Esophagus muscularis mucosa (tissue), 4 donors: ENCODE data around the gene FGF5. TPM values are rescaled to one million over a fixed set of nuclear protein-coding genes. Genes with fewer than 3 reads are reported as not detected.

Experiments used
- DNase-seq: peaks from one replicate; pipeline ENCODE4 v3.0.0-alpha.2; 2017; ENCODE audit errors: extremely low spot score
- H3K27ac ChIP-seq, 4 donors: fragments of 200-600 bp; sonication (generic); replicated peaks in 1 of 4; 1 replicate in 3 of 4; 2 replicates in 1 of 4; pipeline ENCODE4 v1.5.1; 2016 to 2019; ENCODE audit warnings: mild to moderate bottlenecking in 1 of 4
- H3K27me3 ChIP-seq, 4 donors: fragments of 200-600 bp; sonication (generic); one replicate each; pipeline versions ENCODE4 v1.5.1 to v1.6.0; 2016 to 2019
- H3K36me3 ChIP-seq, 4 donors: fragments of 200-600 bp; sonication (generic); one replicate each; pipeline ENCODE4 v1.5.1; 2016 to 2019
- H3K4me1 ChIP-seq, 4 donors: fragments of 200-600 bp; sonication (generic); one replicate each; pipeline ENCODE4 v1.5.1; 2016 to 2019
- H3K4me3 ChIP-seq, 4 donors: fragments of 200-600 bp; sonication (generic); 1 replicate in 2 of 4; 2 replicates in 2 of 4; pipeline ENCODE4 v1.5.1; 2016 to 2019; ENCODE audit warnings: mild to moderate bottlenecking in 4 of 4, moderate library complexity in 1 of 4
- H3K9me3 ChIP-seq, 4 donors: fragments of 200-600 bp; sonication (generic); 1 replicate in 3 of 4; 2 replicates in 1 of 4; pipeline ENCODE4 v1.5.1; 2016 to 2019
- CTCF ChIP-seq, 3 experiments: fragments of 200-600 bp in 2 of 3; fragments of 450-650 bp in 1 of 3; sonication (generic) in 2 of 3; IDR thresholded peaks; one replicate each; pipeline ENCODE4 v1.5.1; 2017 to 2019; ENCODE audit warnings: antibody characterized with exemption in 3 of 3, mild to moderate bottlenecking in 2 of 3, moderate library complexity in 1 of 3
- EP300 ChIP-seq: sonication (generic); formaldehyde crosslinking; IDR thresholded peaks from one replicate; pipeline ENCODE4 v1.6.1; 2017; ENCODE audit warnings: antibody characterized with exemption
- POLR2A ChIP-seq: fragments of 450-650 bp; IDR thresholded peaks from one replicate; pipeline ENCODE4 v1.6.1; 2017; ENCODE audit warnings: antibody characterized with exemption, moderate library complexity, mild to moderate bottlenecking, low read depth
- POLR2AphosphoS5 ChIP-seq, 2 donors: sonication (generic); formaldehyde crosslinking; IDR thresholded peaks; one replicate each; pipeline ENCODE4 v1.6.1; 2017; ENCODE audit warnings: antibody characterized with exemption in 2 of 2
- WGBS: methylation state at CpG from one replicate; pipeline ENCODE4 v1.1.5; 2018; 5-methylcytosine and 5-hydroxymethylcytosine counted together
- intact Hi-C: fragments of 100-400 bp; cut with DNase I; formaldehyde crosslinking; loops from one replicate; pipeline ENCODE4 v1.15.1; 2023
- total RNA-seq, 4 donors: library from RNA; depleted of rRNA; stranded (reverse); fragments of >200 nt; gene quantifications; one replicate each; pipeline versions ENCODE4 v1.1.0 to v1.2.1, GENCODE V29; 2016

The FGF5 gene
- total RNA-seq, 4 donors from 2014 or later = 1.2 to 4.2 (median 2.0) TPM

- no peak overlapping the region for H3K27ac ChIP-seq
- intact Hi-C loops = no loop called here
- H3K4me3 ChIP-seq = no peak overlapping the region
- H3K36me3 ChIP-seq = no peaks in the 10 kb centered on the region
- TF ChIP-seq POLR2A = no peak
- TF ChIP-seq CTCF (IDR thresholded peaks at IDR 0.05) = no peak
- no peak for TF ChIP-seq POLR2AphosphoS5 (IDR thresholded peaks at IDR 0.05)
- TF ChIP-seq EP300 = no peak
- DNase-seq = no peak
- H3K4me1 ChIP-seq = no peaks in the 10 kb centered on the region
- no peaks in the 10 kb centered on the region for H3K9me3 ChIP-seq
- WGBS = 41% methylated on average over 2 of the region's 2 CpGs
- H3K27me3 ChIP-seq = no peaks in the 10 kb centered on the region
These were observed 40.4 kb upstream of the FGF5 start for GRCh38 chr4:80226094-80226493.

DNA sequence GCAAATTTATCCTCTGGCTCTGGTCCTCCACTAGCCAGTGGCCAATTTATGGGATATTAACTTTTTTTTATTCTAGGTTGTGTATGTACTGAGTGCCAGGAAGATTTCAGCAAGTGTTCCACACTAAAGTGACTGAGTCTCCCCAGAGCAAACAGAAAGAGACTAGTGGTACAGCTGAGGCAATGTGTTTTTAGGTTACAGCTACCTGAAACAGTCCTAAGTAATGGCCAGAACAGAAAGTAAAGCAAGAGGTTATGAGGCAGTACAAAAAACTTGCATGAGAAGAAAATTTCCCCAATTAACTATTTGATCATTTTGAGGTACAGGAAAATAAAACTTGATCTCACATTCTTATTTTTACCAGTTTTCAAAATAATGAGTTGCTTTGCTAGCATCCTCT, 38.0 kb upstream of the FGF5 start:
- H3K36me3 ChIP-seq = no peaks in the 10 kb centered on the region
- TF ChIP-seq POLR2AphosphoS5 (IDR thresholded peaks at IDR 0.05) (no peak), CTCF (IDR thresholded peaks at IDR 0.05) (no peak), POLR2A (no peak)
- H3K4me3 ChIP-seq = no peak overlapping the region
- no peak for DNase-seq
- intact Hi-C loops = no loop called here
- no peak overlapping the region for H3K27ac ChIP-seq
- no peaks in the 10 kb centered on the region for H3K27me3 ChIP-seq
- no peaks in the 10 kb centered on the region for H3K9me3 ChIP-seq
- no peaks in the 10 kb centered on the region for H3K4me1 ChIP-seq

DNA sequence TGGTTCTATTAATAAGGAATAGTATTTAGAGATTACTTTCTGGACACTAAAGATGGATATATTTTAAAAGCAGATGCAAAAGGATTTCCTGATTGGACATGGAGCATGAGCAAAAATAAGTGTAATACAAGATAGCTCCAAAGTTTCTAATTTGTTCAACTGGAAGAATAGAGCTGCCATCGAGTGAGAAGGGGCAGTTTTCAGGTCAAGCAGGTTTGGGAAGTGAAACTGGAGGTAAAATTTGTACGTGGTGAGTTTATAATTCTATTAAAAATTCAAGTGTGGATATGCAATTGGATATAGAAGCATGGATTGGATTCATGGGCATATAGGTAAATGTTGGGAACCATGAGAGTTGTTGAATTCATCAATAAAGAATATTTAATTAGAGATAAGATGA, 37.3 kb upstream of the FGF5 start:
- no peaks in the 10 kb centered on the region for H3K36me3 ChIP-seq
- DNase-seq = no peak
- no peaks in the 10 kb centered on the region for H3K27me3 ChIP-seq
- intact Hi-C loops = no loop called here
- no peaks in the 10 kb centered on the region for H3K4me1 ChIP-seq
- H3K9me3 ChIP-seq = no peaks in the 10 kb centered on the region
- WGBS = 60% methylated on average over 2 of the region's 2 CpGs
- no peak overlapping the region for H3K27ac ChIP-seq
- no peak overlapping the region for H3K4me3 ChIP-seq
- no peak for TF ChIP-seq CTCF (IDR thresholded peaks at IDR 0.05)
- TF ChIP-seq POLR2AphosphoS5 (IDR thresholded peaks at IDR 0.05) = no peak
- TF ChIP-seq EP300 = no peak
- no peak for TF ChIP-seq POLR2A

- H3K4me1 ChIP-seq = no peaks in the 10 kb centered on the region
- TF ChIP-seq POLR2A (no peak), POLR2AphosphoS5 (IDR thresholded peaks at IDR 0.05) (no peak), EP300 (no peak), CTCF (IDR thresholded peaks at IDR 0.05) (no peak)
- H3K36me3 ChIP-seq = no peaks in the 10 kb centered on the region
- no peaks in the 10 kb centered on the region for H3K9me3 ChIP-seq
- H3K4me3 ChIP-seq = no peak overlapping the region
- WGBS = 86% methylated on average over 2 of the region's 2 CpGs
- H3K27me3 ChIP-seq = no peaks in the 10 kb centered on the region
- no peak for DNase-seq
- intact Hi-C loops = no loop called here
- H3K27ac ChIP-seq = no peak overlapping the region
These were observed 36.9 kb upstream of the FGF5 start for GRCh38 chr4:80229590-80229989.

GRCh38 chr4:80231180-80231579, 35.3 kb upstream of the FGF5 start:
- no peaks in the 10 kb centered on the region for H3K9me3 ChIP-seq
- H3K27ac ChIP-seq = no peak overlapping the region
- 90% methylated on average over 5 of the region's 5 CpGs for WGBS
- no peak for TF ChIP-seq EP300
- TF ChIP-seq POLR2A = no peak
- no peak for TF ChIP-seq POLR2AphosphoS5 (IDR thresholded peaks at IDR 0.05)
- TF ChIP-seq CTCF (IDR thresholded peaks at IDR 0.05) = no peak
- intact Hi-C loops = no loop called here
- H3K27me3 ChIP-seq = no peaks in the 10 kb centered on the region
- H3K4me1 ChIP-seq = peaks cover 0 to 8% (median 0%) of the 10 kb centered on the region in 4 donors
- H3K36me3 ChIP-seq = no peaks in the 10 kb centered on the region
- H3K4me3 ChIP-seq = no peak overlapping the region
- DNase-seq = no peak
